ENCODE data around the gene GRN. TPM values are rescaled to one million over a fixed set of nuclear protein-coding genes. Genes with fewer than 3 reads are reported as not detected.

Gene GRN
- total RNA-seq, 1 donor from 2014 or later: 327 TPM

DNA sequence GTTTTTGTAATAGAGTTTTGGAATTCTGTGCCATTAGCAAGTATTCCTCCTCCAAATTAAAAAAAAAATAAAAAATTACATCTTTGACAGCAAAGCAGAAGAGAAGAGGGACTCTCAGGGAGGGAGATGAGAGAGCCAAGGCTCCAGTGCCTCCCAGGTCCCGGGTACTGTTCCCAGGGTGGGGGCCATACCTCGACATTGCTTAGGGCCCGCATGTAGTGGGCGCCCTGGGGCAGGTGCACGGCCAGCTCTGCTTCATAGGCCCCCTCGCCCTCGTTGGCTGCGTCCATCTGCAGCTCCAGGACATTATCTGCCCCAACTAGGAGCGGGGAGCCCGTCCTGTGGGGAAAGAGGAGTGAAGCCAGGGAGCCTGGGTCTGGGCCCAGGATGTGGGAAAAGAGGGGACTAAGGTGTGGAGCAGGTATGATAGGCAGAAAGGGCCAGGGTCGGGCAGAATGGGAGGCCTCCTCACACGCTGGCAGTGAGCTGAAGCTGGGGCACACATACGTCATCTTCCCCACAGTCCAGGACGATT, 33.1 kb downstream of the GRN start:
- peaks cover 16% of the 10 kb centered on the region for H3K27me3 ChIP-seq (ENCODE audit: insufficient read depth, low read length)
- no peak overlapping the region for H3K4me3 Mint-ChIP-seq (ENCODE audit: unreplicated experiment)
- H3K9me3 Mint-ChIP-seq (ENCODE audit: unreplicated experiment): no peaks in the 10 kb centered on the region
- no peaks in the 10 kb centered on the region for H3K79me2 ChIP-seq (ENCODE audit: insufficient read depth, low read length)
- H3K9ac ChIP-seq (ENCODE audit: low read length): no peak overlapping the region
- no peaks in the 10 kb centered on the region for H4K20me1 ChIP-seq (ENCODE audit: insufficient read depth, low read length)
- no peak overlapping the region for H3K27ac ChIP-seq (ENCODE audit: low read depth, low read length)
- FAIRE-seq: no peak
- no peak overlapping the region for H3K4me3 ChIP-seq (ENCODE audit: insufficient read depth, low read depth, low read length)
- H3K36me3 ChIP-seq (ENCODE audit: insufficient read depth, low read length): no peaks in the 10 kb centered on the region
- H2AFZ ChIP-seq (ENCODE audit: low read depth, low read length): no peak overlapping the region
- H3K27me3 Mint-ChIP-seq (ENCODE audit: low read depth, unreplicated experiment): peaks cover 25% of the 10 kb centered on the region
- H3K36me3 Mint-ChIP-seq (ENCODE audit: low read depth, unreplicated experiment): no peaks in the 10 kb centered on the region
- no peak for TF ChIP-seq EZH2 (IDR thresholded peaks at IDR 0.05; ENCODE audit: insufficient read depth, low read length)
- TF ChIP-seq, protein P1, sequence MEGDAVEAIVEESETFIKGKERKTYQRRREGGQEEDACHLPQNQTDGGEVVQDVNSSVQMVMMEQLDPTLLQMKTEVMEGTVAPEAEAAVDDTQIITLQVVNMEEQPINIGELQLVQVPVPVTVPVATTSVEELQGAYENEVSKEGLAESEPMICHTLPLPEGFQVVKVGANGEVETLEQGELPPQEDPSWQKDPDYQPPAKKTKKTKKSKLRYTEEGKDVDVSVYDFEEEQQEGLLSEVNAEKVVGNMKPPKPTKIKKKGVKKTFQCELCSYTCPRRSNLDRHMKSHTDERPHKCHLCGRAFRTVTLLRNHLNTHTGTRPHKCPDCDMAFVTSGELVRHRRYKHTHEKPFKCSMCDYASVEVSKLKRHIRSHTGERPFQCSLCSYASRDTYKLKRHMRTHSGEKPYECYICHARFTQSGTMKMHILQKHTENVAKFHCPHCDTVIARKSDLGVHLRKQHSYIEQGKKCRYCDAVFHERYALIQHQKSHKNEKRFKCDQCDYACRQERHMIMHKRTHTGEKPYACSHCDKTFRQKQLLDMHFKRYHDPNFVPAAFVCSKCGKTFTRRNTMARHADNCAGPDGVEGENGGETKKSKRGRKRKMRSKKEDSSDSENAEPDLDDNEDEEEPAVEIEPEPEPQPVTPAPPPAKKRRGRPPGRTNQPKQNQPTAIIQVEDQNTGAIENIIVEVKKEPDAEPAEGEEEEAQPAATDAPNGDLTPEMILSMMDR (IDR thresholded peaks at IDR 0.05; ENCODE audit: insufficient read depth, low read depth, low read length): no peak
- H3K4me1 ChIP-seq (ENCODE audit: insufficient read depth, low read length): no peaks in the 10 kb centered on the region
- H3K9me3 ChIP-seq (ENCODE audit: insufficient read depth, low read depth, low read length): no peaks in the 10 kb centered on the region
- H3K4me1 Mint-ChIP-seq (ENCODE audit: low read depth, unreplicated experiment): no peaks in the 10 kb centered on the region
- no peak overlapping the region for H3K27ac Mint-ChIP-seq (ENCODE audit: unreplicated experiment)
- H3K4me2 ChIP-seq (ENCODE audit: low read length): no peak overlapping the region
- no peak for DNase-seq (ENCODE audit: low read depth)

- Histone ChIP-seq H3K36me3 (ENCODE audit: insufficient read depth, low read length) (no peaks in the 10 kb centered on the region), H3K9me3 (ENCODE audit: insufficient read depth, low read depth, low read length) (no peaks in the 10 kb centered on the region), H3K4me1 (ENCODE audit: insufficient read depth, low read length) (no peaks in the 10 kb centered on the region), H3K27me3 (ENCODE audit: insufficient read depth, low read length) (peaks cover 30% of the 10 kb centered on the region), H4K20me1 (ENCODE audit: insufficient read depth, low read length) (no peaks in the 10 kb centered on the region), H3K79me2 (ENCODE audit: insufficient read depth, low read length) (no peaks in the 10 kb centered on the region), H3K27ac (ENCODE audit: low read depth, low read length) (no peak overlapping the region), H3K4me2 (ENCODE audit: low read length) (no peak overlapping the region), H2AFZ (ENCODE audit: low read depth, low read length) (no peak overlapping the region), H3K9ac (ENCODE audit: low read length) (no peak overlapping the region), H3K4me3 (ENCODE audit: insufficient read depth, low read depth, low read length) (no peak overlapping the region)
- Mint-ChIP-seq H3K4me3 (ENCODE audit: unreplicated experiment) (no peak overlapping the region), H3K36me3 (ENCODE audit: low read depth, unreplicated experiment) (no peaks in the 10 kb centered on the region), H3K9me3 (ENCODE audit: unreplicated experiment) (no peaks in the 10 kb centered on the region), H3K4me1 (ENCODE audit: low read depth, unreplicated experiment) (no peaks in the 10 kb centered on the region), H3K27ac (ENCODE audit: unreplicated experiment) (no peak overlapping the region), H3K27me3 (ENCODE audit: low read depth, unreplicated experiment) (peaks cover 32% of the 10 kb centered on the region)
- TF ChIP-seq, protein P1 (IDR thresholded peaks at IDR 0.05; ENCODE audit: insufficient read depth, low read depth, low read length): no peak
- no peak for TF ChIP-seq EZH2 (IDR thresholded peaks at IDR 0.05; ENCODE audit: insufficient read depth, low read length)
- no peak for FAIRE-seq
- DNase-seq (ENCODE audit: low read depth): no peak
Measured at GRCh38 chr17:44379887-44380286, 34.8 kb downstream of the GRN start.

DNA sequence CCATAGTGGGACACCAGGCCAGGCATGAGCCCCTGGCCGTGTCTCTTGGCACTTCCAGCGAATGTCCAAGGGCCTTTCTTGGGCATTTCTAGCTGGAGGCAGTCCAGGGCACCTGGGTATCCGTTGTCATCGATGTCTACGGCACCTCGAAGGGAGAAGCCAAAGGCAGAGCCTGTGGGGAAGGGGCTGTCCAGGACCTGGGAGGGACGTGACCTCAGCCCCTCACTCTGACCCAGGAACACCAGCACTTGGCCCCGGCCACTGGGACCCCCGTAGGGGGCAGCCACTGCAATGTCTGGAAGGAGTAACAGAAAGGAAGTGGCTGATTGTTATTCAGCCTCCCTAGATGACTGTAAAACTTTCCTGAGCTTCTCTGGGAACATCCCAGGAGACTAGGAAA, 35.7 kb downstream of the GRN start:
- H3K4me1 ChIP-seq (ENCODE audit: insufficient read depth, low read length): peaks cover 3% of the 10 kb centered on the region
- no peak overlapping the region for H2AFZ ChIP-seq (ENCODE audit: low read depth, low read length)
- TF ChIP-seq, protein P1 (IDR thresholded peaks at IDR 0.05; ENCODE audit: insufficient read depth, low read depth, low read length): no peak
- TF ChIP-seq EZH2 (IDR thresholded peaks at IDR 0.05; ENCODE audit: insufficient read depth, low read length): no peak
- H3K4me1 Mint-ChIP-seq (ENCODE audit: low read depth, unreplicated experiment): no peaks in the 10 kb centered on the region
- no peaks in the 10 kb centered on the region for H3K36me3 ChIP-seq (ENCODE audit: insufficient read depth, low read length)
- no peaks in the 10 kb centered on the region for H3K79me2 ChIP-seq (ENCODE audit: insufficient read depth, low read length)
- no peaks in the 10 kb centered on the region for H4K20me1 ChIP-seq (ENCODE audit: insufficient read depth, low read length)
- H3K4me2 ChIP-seq (ENCODE audit: low read length): no peak overlapping the region
- no peak overlapping the region for H3K27ac Mint-ChIP-seq (ENCODE audit: unreplicated experiment)
- no peak overlapping the region for H3K27ac ChIP-seq (ENCODE audit: low read depth, low read length)
- no peak overlapping the region for H3K4me3 ChIP-seq (ENCODE audit: insufficient read depth, low read depth, low read length)
- H3K27me3 ChIP-seq (ENCODE audit: insufficient read depth, low read length): peaks cover 36% of the 10 kb centered on the region
- no peaks in the 10 kb centered on the region for H3K9me3 Mint-ChIP-seq (ENCODE audit: unreplicated experiment)
- FAIRE-seq (no peak), DNase-seq (ENCODE audit: low read depth) (no peak)
- no peaks in the 10 kb centered on the region for H3K9me3 ChIP-seq (ENCODE audit: insufficient read depth, low read depth, low read length)
- no peak overlapping the region for H3K4me3 Mint-ChIP-seq (ENCODE audit: unreplicated experiment)
- peaks cover 34% of the 10 kb centered on the region for H3K27me3 Mint-ChIP-seq (ENCODE audit: low read depth, unreplicated experiment)
- H3K9ac ChIP-seq (ENCODE audit: low read length): no peak overlapping the region
- no peaks in the 10 kb centered on the region for H3K36me3 Mint-ChIP-seq (ENCODE audit: low read depth, unreplicated experiment)

Measured in astrocyte (in vitro differentiated cells and primary cell).